ENCODE results near the gene LMTK3. TPM values are rescaled to one million over a fixed set of nuclear protein-coding genes. Genes with fewer than 3 reads are reported as not detected.

LMTK3 gene
- total and polyA plus RNA-seq, 12 donors: 0.06 to 15.1 (median 2.2) TPM

- 84 to 91% (median 86%) methylated on average over 5 of the region's 5 CpGs for WGBS, 4 donors
- no peak for DNase-seq
- no peak overlapping the region for H3K27ac ChIP-seq
- H3K9me3 ChIP-seq (replicated peaks in 1 of 3): no peaks in the 10 kb centered on the region
- TF ChIP-seq POLR2A (IDR thresholded peaks at IDR 0.05) (no peak), CTCF (IDR thresholded peaks at IDR 0.05) (no peak)
- intact Hi-C loops (cut with DNase I): no loop called here
- H3K4me3 ChIP-seq: no peak overlapping the region
- H3K27me3 ChIP-seq: no peaks in the 10 kb centered on the region
- H3K4me1 ChIP-seq (replicated peaks in 1 of 2): no peaks in the 10 kb centered on the region
- H3K36me3 ChIP-seq (replicated peaks in 1 of 2): no peaks in the 10 kb centered on the region
Measured at GRCh38 chr19:48436586-48436985, 75.0 kb downstream of the LMTK3 start.

Other genes with a start within 250 kb of the LMTK3 start
- 1 to 10 TPM in 1 of 9 donors, under 1 TPM in 7, not detected in 1; 0.18 to 1.4 (median 0.59) TPM for gene ZNF114, start 241.8 kb downstream of the LMTK3 start, total RNA-seq
- under 1 TPM; 0.07 to 0.16 (median 0.10) TPM for gene ZNF114, start 241.8 kb downstream of the LMTK3 start, polyA plus RNA-seq
- 100 to 1,000 TPM in 4 of 9 donors, 10 to 100 TPM in 5; 20.6 to 118 (median 97.9) TPM for gene EMP3, start 186.3 kb downstream of the LMTK3 start, total RNA-seq
- gene EMP3, start 186.3 kb downstream of the LMTK3 start, polyA plus RNA-seq: 100 to 1,000 TPM in 2 of 3 donors, 10 to 100 TPM in 1; 63.9 to 409 (median 315) TPM
- gene TMEM143, start 147.9 kb downstream of the LMTK3 start, total RNA-seq: 10 to 100 TPM in 6 of 9 donors, 1 to 10 TPM in 3; 3.3 to 26.3 (median 10.9) TPM
- 10 to 100 TPM in 2 of 3 donors, 1 to 10 TPM in 1; 9.6 to 26.5 (median 20.1) TPM for gene TMEM143, start 147.9 kb downstream of the LMTK3 start, polyA plus RNA-seq
- gene SYNGR4, start 147.5 kb downstream of the LMTK3 start, total RNA-seq: not detected
- gene SYNGR4, start 147.5 kb downstream of the LMTK3 start, polyA plus RNA-seq: under 1 TPM in 1 of 3 donors, not detected in 2; 0.13 TPM
- gene KDELR1, start 120.3 kb downstream of the LMTK3 start, total RNA-seq: 100 to 1,000 TPM in 7 of 9 donors, 10 to 100 TPM in 2; 63.4 to 201 (median 161) TPM
- gene KDELR1, start 120.3 kb downstream of the LMTK3 start, polyA plus RNA-seq: 100 to 1,000 TPM; 110 to 146 (median 126) TPM
- gene GRIN2D, start 118.2 kb downstream of the LMTK3 start, total RNA-seq: 1 to 10 TPM in 3 of 9 donors, under 1 TPM in 6; 0.12 to 1.8 (median 0.57) TPM
- gene GRIN2D, start 118.2 kb downstream of the LMTK3 start, polyA plus RNA-seq: 1 to 10 TPM in 1 of 3 donors, under 1 TPM in 2; 0.11 to 1.0 (median 0.64) TPM
- 10 to 100 TPM in 8 of 9 donors, 1 to 10 TPM in 1; 8.5 to 48.4 (median 27.8) TPM for gene GRWD1, start 65.9 kb downstream of the LMTK3 start, total RNA-seq
- gene GRWD1, start 65.9 kb downstream of the LMTK3 start, polyA plus RNA-seq: 10 to 100 TPM in 1 of 3 donors, 1 to 10 TPM in 2; 6.6 to 15.7 (median 7.5) TPM
- gene KCNJ14, start 56.3 kb downstream of the LMTK3 start, total RNA-seq: under 1 TPM; 0.09 to 0.83 (median 0.44) TPM
- gene KCNJ14, start 56.3 kb downstream of the LMTK3 start, polyA plus RNA-seq: under 1 TPM; 0.16 to 0.56 (median 0.34) TPM
- 10 to 100 TPM; 28.5 to 93.5 (median 53.7) TPM for gene CYTH2, start 42.5 kb downstream of the LMTK3 start, total RNA-seq
- 10 to 100 TPM; 26.3 to 91.7 (median 51.8) TPM for gene CYTH2, start 42.5 kb downstream of the LMTK3 start, polyA plus RNA-seq
- gene SULT2B1, start 40.3 kb upstream of the LMTK3 start, total RNA-seq: 1 to 10 TPM in 2 of 9 donors, under 1 TPM in 4, not detected in 3; 0.22 to 1.4 (median 0.49) TPM
- under 1 TPM; 0.24 to 0.88 (median 0.72) TPM for gene SULT2B1, start 40.3 kb upstream of the LMTK3 start, polyA plus RNA-seq
- gene SPACA4, start 94.9 kb upstream of the LMTK3 start, total RNA-seq: not detected
- gene SPACA4, start 94.9 kb upstream of the LMTK3 start, polyA plus RNA-seq: not detected
- under 1 TPM in 2 of 9 donors, not detected in 7; 0.17 to 0.75 TPM for gene FAM83E, start 103.2 kb upstream of the LMTK3 start, total RNA-seq
- 1 to 10 TPM in 1 of 3 donors, under 1 TPM in 1, not detected in 1; 0.24 to 1.6 TPM for gene FAM83E, start 103.2 kb upstream of the LMTK3 start, polyA plus RNA-seq
- 1,000 to 10,000 TPM; 1,183 to 3,315 (median 1,689) TPM for gene RPL18, start 107.3 kb upstream of the LMTK3 start, total RNA-seq
- gene RPL18, start 107.3 kb upstream of the LMTK3 start, polyA plus RNA-seq: 1,000 to 10,000 TPM in 2 of 3 donors, 100 to 1,000 TPM in 1; 575 to 5,137 (median 3,671) TPM
- 10 to 100 TPM; 11.7 to 27.9 (median 17.9) TPM for gene SPHK2, start 107.7 kb upstream of the LMTK3 start, total RNA-seq
- gene SPHK2, start 107.7 kb upstream of the LMTK3 start, polyA plus RNA-seq: 10 to 100 TPM in 2 of 3 donors, 1 to 10 TPM in 1; 4.3 to 29.9 (median 12.6) TPM
- gene DBP, start 125.5 kb upstream of the LMTK3 start, total RNA-seq: 10 to 100 TPM; 24.3 to 78.3 (median 49.2) TPM
- gene DBP, start 125.5 kb upstream of the LMTK3 start, polyA plus RNA-seq: 10 to 100 TPM; 11.5 to 80.6 (median 57.9) TPM
- 10 to 100 TPM in 8 of 9 donors, 1 to 10 TPM in 1; 6.0 to 44.2 (median 21.7) TPM for gene CA11, start 134.4 kb upstream of the LMTK3 start, total RNA-seq
- 100 to 1,000 TPM in 1 of 3 donors, 10 to 100 TPM in 2; 17.7 to 125 (median 50.4) TPM for gene CA11, start 134.4 kb upstream of the LMTK3 start, polyA plus RNA-seq
- 1 to 10 TPM in 1 of 9 donors, under 1 TPM in 5, not detected in 3; 0.11 to 2.4 (median 0.42) TPM for gene NTN5, start 161.2 kb upstream of the LMTK3 start, total RNA-seq
- gene NTN5, start 161.2 kb upstream of the LMTK3 start, polyA plus RNA-seq: 1 to 10 TPM in 2 of 3 donors, under 1 TPM in 1; 0.11 to 2.4 (median 1.1) TPM
- gene FUT2, start 184.1 kb upstream of the LMTK3 start, total RNA-seq: not detected
- under 1 TPM in 2 of 3 donors, not detected in 1; 0.03 to 0.24 TPM for gene FUT2, start 184.1 kb upstream of the LMTK3 start, polyA plus RNA-seq
- 10 to 100 TPM in 8 of 9 donors, 1 to 10 TPM in 1; 9.4 to 45.9 (median 23.4) TPM for gene MAMSTR, start 207.9 kb upstream of the LMTK3 start, total RNA-seq
- 10 to 100 TPM in 2 of 3 donors, 1 to 10 TPM in 1; 8.9 to 57.9 (median 31.9) TPM for gene MAMSTR, start 207.9 kb upstream of the LMTK3 start, polyA plus RNA-seq
- gene RASIP1, start 228.8 kb upstream of the LMTK3 start, total RNA-seq: 10 to 100 TPM in 8 of 9 donors, 1 to 10 TPM in 1; 7.3 to 23.1 (median 16.7) TPM
- 10 to 100 TPM in 2 of 3 donors, 1 to 10 TPM in 1; 5.1 to 38.9 (median 34.6) TPM for gene RASIP1, start 228.8 kb upstream of the LMTK3 start, polyA plus RNA-seq
- gene IZUMO1, start 235.1 kb upstream of the LMTK3 start, total RNA-seq: 1 to 10 TPM in 3 of 9 donors, under 1 TPM in 3, not detected in 3; 0.70 to 2.9 (median 1.4) TPM
- gene IZUMO1, start 235.1 kb upstream of the LMTK3 start, polyA plus RNA-seq: 1 to 10 TPM in 2 of 3 donors, under 1 TPM in 1; 0.59 to 1.2 (median 1.2) TPM
- 1 to 10 TPM; 1.3 to 4.5 (median 2.3) TPM for gene FUT1, start 240.8 kb upstream of the LMTK3 start, total RNA-seq
- 1 to 10 TPM; 1.2 to 1.9 (median 1.7) TPM for gene FUT1, start 240.8 kb upstream of the LMTK3 start, polyA plus RNA-seq
- gene FGF21, start 243.7 kb upstream of the LMTK3 start, total RNA-seq: not detected
- gene FGF21, start 243.7 kb upstream of the LMTK3 start, polyA plus RNA-seq: not detected